ENCODE data around the gene PSMD5.

Gene PSMD5

DNA sequence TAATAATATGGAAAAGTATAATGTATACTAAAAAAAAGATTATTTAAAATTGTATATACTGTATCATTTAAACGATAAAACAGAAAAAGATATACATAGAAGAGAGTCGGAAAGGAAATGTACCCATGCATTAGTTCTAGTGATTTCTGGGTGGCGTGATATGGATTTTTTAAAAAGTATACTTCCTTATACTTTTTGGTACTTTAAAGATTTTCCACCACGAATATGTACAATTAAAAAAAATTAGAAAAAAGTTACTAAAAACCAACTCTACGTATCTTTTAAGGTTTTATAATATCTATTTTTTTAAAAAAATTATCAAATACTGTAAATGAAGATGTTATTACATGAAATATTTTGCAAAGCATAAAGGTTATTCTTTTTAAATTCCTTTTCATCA lies 22.0 kb upstream of the PSMD5 start:
- TF ChIP-seq EZH2phosphoT487 (IDR thresholded peaks at IDR 0.05; ENCODE audit: borderline replicate concordance, low read length): no peak
- TF ChIP-seq, protein P1, sequence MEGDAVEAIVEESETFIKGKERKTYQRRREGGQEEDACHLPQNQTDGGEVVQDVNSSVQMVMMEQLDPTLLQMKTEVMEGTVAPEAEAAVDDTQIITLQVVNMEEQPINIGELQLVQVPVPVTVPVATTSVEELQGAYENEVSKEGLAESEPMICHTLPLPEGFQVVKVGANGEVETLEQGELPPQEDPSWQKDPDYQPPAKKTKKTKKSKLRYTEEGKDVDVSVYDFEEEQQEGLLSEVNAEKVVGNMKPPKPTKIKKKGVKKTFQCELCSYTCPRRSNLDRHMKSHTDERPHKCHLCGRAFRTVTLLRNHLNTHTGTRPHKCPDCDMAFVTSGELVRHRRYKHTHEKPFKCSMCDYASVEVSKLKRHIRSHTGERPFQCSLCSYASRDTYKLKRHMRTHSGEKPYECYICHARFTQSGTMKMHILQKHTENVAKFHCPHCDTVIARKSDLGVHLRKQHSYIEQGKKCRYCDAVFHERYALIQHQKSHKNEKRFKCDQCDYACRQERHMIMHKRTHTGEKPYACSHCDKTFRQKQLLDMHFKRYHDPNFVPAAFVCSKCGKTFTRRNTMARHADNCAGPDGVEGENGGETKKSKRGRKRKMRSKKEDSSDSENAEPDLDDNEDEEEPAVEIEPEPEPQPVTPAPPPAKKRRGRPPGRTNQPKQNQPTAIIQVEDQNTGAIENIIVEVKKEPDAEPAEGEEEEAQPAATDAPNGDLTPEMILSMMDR (IDR thresholded peaks at IDR 0.05; ENCODE audit: low read depth, low read length, poor library complexity, severe bottlenecking): no peak
- peaks cover 90% of the 10 kb centered on the region for H3K36me3 ChIP-seq (ENCODE audit: control insufficient read depth, low read length)
- H3F3A ChIP-seq (ENCODE audit: control insufficient read depth, insufficient read depth): 0 out of 2 replicates have a peak, but pooled peaks cover 3% of the 10 kb centered on the region
- H4K20me1 ChIP-seq (ENCODE audit: control insufficient read depth, insufficient read depth, low read depth, low read length): no peaks in the 10 kb centered on the region
- H3K79me2 ChIP-seq (ENCODE audit: control insufficient read depth, low read length): peaks cover 13% of the 10 kb centered on the region
- H3K9me2 ChIP-seq (replicated peaks; ENCODE audit: control insufficient read depth, low read length): no peaks in the 10 kb centered on the region
- H3K27me3 ChIP-seq (ENCODE audit: control insufficient read depth, low read length): no peaks in the 10 kb centered on the region
- H3K4me1 ChIP-seq (ENCODE audit: control insufficient read depth, low read length): peaks cover 16% of the 10 kb centered on the region
- no peak overlapping the region for H3K4me2 ChIP-seq (ENCODE audit: low read length)
- H3K9me3 ChIP-seq (ENCODE audit: control insufficient read depth, insufficient read depth, low read length): no peaks in the 10 kb centered on the region
- no peak overlapping the region for H3K27ac ChIP-seq (ENCODE audit: low read depth, low read length)
- no peak overlapping the region for H3K4me3 ChIP-seq (ENCODE audit: low read length)

DNA sequence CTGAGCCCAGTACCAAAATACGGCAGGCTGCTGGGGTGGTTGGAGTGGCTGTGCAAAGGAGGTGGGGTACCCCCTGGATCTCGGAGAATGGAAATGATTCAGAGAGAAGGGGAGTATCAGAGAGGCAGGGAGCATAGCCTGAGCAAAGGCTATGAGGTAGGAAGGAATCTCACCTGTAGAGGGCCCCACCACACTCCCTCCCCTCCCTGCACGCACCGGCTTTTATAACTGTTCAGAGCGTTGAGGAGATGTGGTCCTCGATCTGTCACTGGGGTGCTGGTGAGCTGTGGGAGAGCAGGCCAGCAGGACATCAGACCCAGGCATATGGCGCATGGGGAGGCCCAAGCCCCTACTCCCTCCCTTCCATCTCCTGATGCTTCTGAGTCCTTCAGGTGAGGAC lies 21.1 kb upstream of the PSMD5 start:
- no peaks in the 10 kb centered on the region for H3K9me2 ChIP-seq (replicated peaks; ENCODE audit: control insufficient read depth, low read length)
- no peaks in the 10 kb centered on the region for H3K9me3 ChIP-seq (ENCODE audit: control insufficient read depth, insufficient read depth, low read length)
- H3K36me3 ChIP-seq (ENCODE audit: control insufficient read depth, low read length): peaks cover 87% of the 10 kb centered on the region
- peaks cover 8% of the 10 kb centered on the region for H3K4me1 ChIP-seq (ENCODE audit: control insufficient read depth, low read length)
- peaks cover 11% of the 10 kb centered on the region for H3K79me2 ChIP-seq (ENCODE audit: control insufficient read depth, low read length)
- H3K4me2 ChIP-seq (ENCODE audit: low read length): no peak overlapping the region
- H3F3A ChIP-seq (ENCODE audit: control insufficient read depth, insufficient read depth): no peaks in the 10 kb centered on the region
- no peak overlapping the region for H3K27ac ChIP-seq (ENCODE audit: low read depth, low read length)
- H4K20me1 ChIP-seq (ENCODE audit: control insufficient read depth, insufficient read depth, low read depth, low read length): no peaks in the 10 kb centered on the region
- no peak for TF ChIP-seq EZH2phosphoT487 (IDR thresholded peaks at IDR 0.05; ENCODE audit: borderline replicate concordance, low read length)
- TF ChIP-seq, protein P1 (IDR thresholded peaks at IDR 0.05; ENCODE audit: low read depth, low read length, poor library complexity, severe bottlenecking): peak; percentile 34
- H3K27me3 ChIP-seq (ENCODE audit: control insufficient read depth, low read length): no peaks in the 10 kb centered on the region
- H3K4me3 ChIP-seq (ENCODE audit: low read length): no peak overlapping the region

DNA sequence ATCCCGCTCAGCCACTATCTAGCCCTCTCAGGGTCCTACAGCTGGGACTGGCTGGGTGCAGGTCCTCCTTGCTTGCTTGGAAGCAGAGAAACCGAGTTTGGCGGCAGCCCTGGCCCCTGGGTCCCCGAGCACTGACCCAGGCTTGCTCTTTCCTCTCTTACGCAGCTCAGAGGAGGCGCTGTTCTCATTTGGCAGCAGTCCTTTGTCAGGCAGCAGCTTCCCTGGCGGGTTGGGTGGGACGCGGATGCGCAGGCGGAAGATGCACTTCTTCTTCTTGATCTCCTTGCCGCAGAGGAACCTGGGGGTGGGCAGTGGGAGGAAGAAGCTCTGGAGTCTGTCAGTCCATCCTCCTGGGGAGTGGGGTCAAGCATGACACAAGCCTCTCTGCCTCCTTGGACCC lies 19.7 kb upstream of the PSMD5 start:
- Histone ChIP-seq H3K27me3 (ENCODE audit: control insufficient read depth, low read length) (no peaks in the 10 kb centered on the region), H3K36me3 (ENCODE audit: control insufficient read depth, low read length) (peaks cover 91% of the 10 kb centered on the region), H3K4me2 (ENCODE audit: low read length) (no peak overlapping the region)

More for the DNA sequence above, 19.7 kb upstream of the PSMD5 start:
- Histone ChIP-seq H3K4me1 (ENCODE audit: control insufficient read depth, low read length) (no peaks in the 10 kb centered on the region), H3F3A (ENCODE audit: control insufficient read depth, insufficient read depth) (no peaks in the 10 kb centered on the region), H3K9me3 (ENCODE audit: control insufficient read depth, insufficient read depth, low read length) (no peaks in the 10 kb centered on the region), H3K79me2 (ENCODE audit: control insufficient read depth, low read length) (peaks cover 2% of the 10 kb centered on the region; the same call in 1 of the 2 replicates), H4K20me1 (ENCODE audit: control insufficient read depth, insufficient read depth, low read depth, low read length) (no peaks in the 10 kb centered on the region), H3K9me2 (replicated peaks; ENCODE audit: control insufficient read depth, low read length) (no peaks in the 10 kb centered on the region), H3K27ac (ENCODE audit: low read depth, low read length) (no peak overlapping the region), H3K4me3 (ENCODE audit: low read length) (no peak overlapping the region)
- no peak for TF ChIP-seq EZH2phosphoT487 (IDR thresholded peaks at IDR 0.05; ENCODE audit: borderline replicate concordance, low read length)
- TF ChIP-seq, protein P1 (IDR thresholded peaks at IDR 0.05; ENCODE audit: low read depth, low read length, poor library complexity, severe bottlenecking): no peak
